Natural killer cell (primary cell): Measurements from ENCODE around the gene TPH2. TPM values are rescaled to one million over a fixed set of nuclear protein-coding genes. Genes with fewer than 3 reads are reported as not detected.

Source experiments
- ATAC-seq, 3 donors: fragments of 150-1000 bp in 2 of 3; fragments of 200-7000 bp in 1 of 3; cut with Tn5 transposase; 1 replicate in 1 of 3; 2 replicates in 2 of 3; pipeline ENCODE4 v1.10.0; 2021; ENCODE audit warnings: mild to moderate bottlenecking in 2 of 3, moderate library complexity in 2 of 3
- DNase-seq, 2 donors: peaks; one replicate each; pipeline versions ENCODE4 v3.0.0 to v3.0.0-alpha.2; 2013 to 2021; ENCODE audit warnings: mixed read lengths in 1 of 2
- H3K27ac ChIP-seq: one replicate; pipeline ENCODE4 v1.5.1; 2013; ENCODE audit warnings: mild to moderate bottlenecking, low read length
- H3K27me3 ChIP-seq: one replicate; pipeline ENCODE4 v1.6.1; 2013; ENCODE audit warnings: low read length; ENCODE audit not compliant: control insufficient read depth, insufficient read depth
- H3K36me3 ChIP-seq: one replicate; pipeline ENCODE4 v1.6.1; 2013; ENCODE audit warnings: low read length; ENCODE audit not compliant: control insufficient read depth, insufficient read depth
- H3K4me1 ChIP-seq: one replicate; pipeline ENCODE4 v1.6.1; 2013; ENCODE audit warnings: low read length; ENCODE audit not compliant: control insufficient read depth, insufficient read depth
- H3K4me3 ChIP-seq: one replicate; pipeline ENCODE4 v1.5.1; 2013; ENCODE audit warnings: low read length
- H3K9me3 ChIP-seq: one replicate; pipeline ENCODE4 v1.6.1; 2013; ENCODE audit warnings: low read length; ENCODE audit not compliant: control insufficient read depth, insufficient read depth
- H3K27ac Mint-ChIP-seq, 2 donors: one replicate each; pipeline ENCODE4 v1.8.0; 2022; ENCODE audit warnings: mild to moderate bottlenecking in 2 of 2, mixed read lengths in 2 of 2, moderate library complexity in 1 of 2
- H3K27me3 Mint-ChIP-seq, 2 donors: one replicate each; pipeline ENCODE4 v1.8.0; 2022; ENCODE audit warnings: low read depth in 2 of 2, mixed read lengths in 2 of 2
- H3K36me3 Mint-ChIP-seq: one replicate; pipeline ENCODE4 v1.8.0; 2022; ENCODE audit warnings: mixed read lengths
- H3K4me1 Mint-ChIP-seq, 2 donors: one replicate each; pipeline ENCODE4 v1.8.0; 2022; ENCODE audit warnings: mixed read lengths in 2 of 2
- H3K4me3 Mint-ChIP-seq: one replicate; pipeline ENCODE4 v1.8.0; 2022; ENCODE audit warnings: mild to moderate bottlenecking, moderate library complexity, mixed read lengths
- H3K9me3 Mint-ChIP-seq, 2 donors: one replicate each; pipeline ENCODE4 v1.8.0; 2022; ENCODE audit warnings: mixed read lengths in 2 of 2
- WGBS: methylation state at CpG from one replicate; pipeline ENCODE4 v1.1.7; 2013; ENCODE audit warnings: missing lambda C conversion rate; ENCODE audit not compliant: insufficient coverage; 5-methylcytosine and 5-hydroxymethylcytosine counted together
- intact Hi-C: fragments of 100-400 bp; cut with micrococcal nuclease; formaldehyde crosslinking; loops from one replicate; pipeline ENCODE4 v1.14.2; 2022
- total RNA-seq, 4 donors: library from RNA; stranded (reverse); fragments of 120-200 nt in 1 of 4; gene quantifications; one replicate each; pipeline versions ENCODE4 v1.2.3 to v1.2.4, GENCODE V29; 2013 to 2022
- TF ChIP-seq, protein P1 (sequence below): fragments of 200-600 bp; IDR thresholded peaks from one replicate; pipeline ENCODE4 v1.8.0; 2022; ENCODE audit warnings: antibody characterized with exemption

TPH2 gene
- total RNA-seq = not detected
- 0.05 TPM for total RNA-seq (2013)

DNA sequence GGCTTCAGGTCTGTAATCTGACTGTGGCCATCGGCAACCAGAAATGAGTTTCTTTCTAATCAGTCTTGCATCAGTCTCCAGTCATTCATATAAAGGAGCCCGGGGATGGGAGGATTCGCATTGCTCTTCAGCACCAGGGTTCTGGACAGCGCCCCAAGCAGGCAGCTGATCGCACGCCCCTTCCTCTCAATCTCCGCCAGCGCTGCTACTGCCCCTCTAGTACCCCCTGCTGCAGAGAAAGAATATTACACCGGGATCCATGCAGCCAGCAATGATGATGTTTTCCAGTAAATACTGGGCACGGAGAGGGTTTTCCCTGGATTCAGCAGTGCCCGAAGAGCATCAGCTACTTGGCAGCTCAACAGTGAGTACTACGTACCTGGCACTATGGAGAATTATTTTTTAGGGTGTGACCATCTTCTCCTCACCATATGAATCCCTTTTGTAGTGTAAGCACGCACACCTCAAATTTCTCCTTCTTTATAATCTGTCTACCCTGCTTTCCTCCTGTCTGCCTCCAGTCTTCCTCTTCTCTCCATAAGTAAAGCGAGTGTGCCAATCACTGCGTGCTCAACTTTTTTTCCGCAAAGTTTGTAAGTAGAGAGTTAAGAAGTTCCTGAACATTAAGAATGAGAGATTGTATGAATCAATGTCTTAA, at the start of gene TPH2:
Gene TPH2 (plus strand): TSS at position 118 of the 658 bp plus-strand sequence. CDS start 142 bp downstream, at position 260.
- TF ChIP-seq, protein P1, sequence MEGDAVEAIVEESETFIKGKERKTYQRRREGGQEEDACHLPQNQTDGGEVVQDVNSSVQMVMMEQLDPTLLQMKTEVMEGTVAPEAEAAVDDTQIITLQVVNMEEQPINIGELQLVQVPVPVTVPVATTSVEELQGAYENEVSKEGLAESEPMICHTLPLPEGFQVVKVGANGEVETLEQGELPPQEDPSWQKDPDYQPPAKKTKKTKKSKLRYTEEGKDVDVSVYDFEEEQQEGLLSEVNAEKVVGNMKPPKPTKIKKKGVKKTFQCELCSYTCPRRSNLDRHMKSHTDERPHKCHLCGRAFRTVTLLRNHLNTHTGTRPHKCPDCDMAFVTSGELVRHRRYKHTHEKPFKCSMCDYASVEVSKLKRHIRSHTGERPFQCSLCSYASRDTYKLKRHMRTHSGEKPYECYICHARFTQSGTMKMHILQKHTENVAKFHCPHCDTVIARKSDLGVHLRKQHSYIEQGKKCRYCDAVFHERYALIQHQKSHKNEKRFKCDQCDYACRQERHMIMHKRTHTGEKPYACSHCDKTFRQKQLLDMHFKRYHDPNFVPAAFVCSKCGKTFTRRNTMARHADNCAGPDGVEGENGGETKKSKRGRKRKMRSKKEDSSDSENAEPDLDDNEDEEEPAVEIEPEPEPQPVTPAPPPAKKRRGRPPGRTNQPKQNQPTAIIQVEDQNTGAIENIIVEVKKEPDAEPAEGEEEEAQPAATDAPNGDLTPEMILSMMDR = no peak
- Mint-ChIP-seq H3K27ac (no peak within 1 kb of the TSS), H3K36me3 (peaks cover 5% of the 10 kb centered on the region), H3K4me3 (no peak within 1 kb of the TSS), H3K9me3 (peaks cover 0 to 2% of the 10 kb centered on the region in 2 donors), H3K27me3 (peaks cover 41 to 70% of the 10 kb centered on the region in 2 donors), H3K4me1 (peaks cover 0 to 6% of the 10 kb centered on the region in 2 donors)
- H3K27ac ChIP-seq = no peak within 1 kb of the TSS
- peaks cover 11% of the 10 kb centered on the region for H3K27me3 ChIP-seq
- peak; percentile 24 to 59 for DNase-seq
- no peak within 1 kb of the TSS for H3K4me3 ChIP-seq
- intact Hi-C loops = loop anchor here (1.0 kb wide), 1 partner anchor 159 kb away; no protein-coding TSS in a partner anchor
- no peaks in the 10 kb centered on the region for H3K36me3 ChIP-seq
- H3K4me1 ChIP-seq = no peaks in the 10 kb centered on the region
- no peaks in the 10 kb centered on the region for H3K9me3 ChIP-seq
- WGBS = 15% methylated on average over 13 of the region's 16 CpGs
- ATAC-seq = peak; percentile 75 to 83 (median 79)

DNA sequence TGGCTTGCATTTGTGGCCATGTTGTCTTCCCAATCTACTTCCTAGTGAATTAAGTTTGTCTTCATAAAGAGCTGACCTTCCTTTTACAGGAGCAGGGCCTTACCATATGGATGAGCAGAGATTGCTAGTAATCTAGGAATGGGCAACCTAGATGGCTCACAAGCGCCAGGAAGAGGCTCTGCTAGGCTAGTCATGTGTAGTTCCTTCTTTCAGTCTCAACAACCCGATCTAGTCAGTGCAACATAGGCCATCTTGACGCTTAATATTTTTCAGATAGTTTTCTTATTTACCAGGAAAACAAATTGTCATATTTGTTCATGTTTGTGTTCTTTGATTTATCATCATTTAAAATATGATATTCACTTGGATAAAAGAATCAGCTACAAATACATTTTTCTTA, 48.2 kb upstream of the TPH2 start:
- no peaks in the 10 kb centered on the region for H3K27me3 Mint-ChIP-seq
- H3K4me3 ChIP-seq = no peak overlapping the region
- ATAC-seq (no peak), DNase-seq (no peak)
- H3K4me1 Mint-ChIP-seq = peaks cover 6 to 12% of the 10 kb centered on the region in 2 donors
- no peak overlapping the region for H3K27ac Mint-ChIP-seq
- intact Hi-C loops = no loop called here
- no peak overlapping the region for H3K4me3 Mint-ChIP-seq
- no peaks in the 10 kb centered on the region for H3K9me3 Mint-ChIP-seq
- H3K27ac ChIP-seq = no peak overlapping the region
- H3K9me3 ChIP-seq = no peaks in the 10 kb centered on the region
- 92% methylated on average over 2 of the region's 3 CpGs for WGBS
- H3K36me3 ChIP-seq = peaks cover 22% of the 10 kb centered on the region
- TF ChIP-seq, protein P1 = no peak
- no peaks in the 10 kb centered on the region for H3K4me1 ChIP-seq
- H3K36me3 Mint-ChIP-seq = no peaks in the 10 kb centered on the region
- no peaks in the 10 kb centered on the region for H3K27me3 ChIP-seq

DNA sequence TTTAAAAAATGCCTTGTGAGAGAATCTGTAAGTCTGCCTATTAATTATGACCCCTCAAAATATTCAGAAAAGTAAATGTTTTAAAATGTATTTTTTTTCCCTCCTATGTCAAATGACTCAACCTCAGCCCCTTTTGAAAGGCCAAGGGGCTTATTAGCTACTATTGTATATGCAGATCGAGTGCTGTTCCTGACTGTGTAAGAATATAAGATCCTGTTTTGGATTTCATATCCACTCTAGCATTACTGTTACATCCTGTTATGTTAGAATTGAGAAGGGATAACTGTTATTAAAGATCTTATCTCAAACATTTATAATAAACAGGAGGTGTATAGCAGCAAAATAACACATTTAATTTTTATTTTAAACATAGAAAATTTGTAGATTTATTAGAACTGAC, 46.6 kb upstream of the TPH2 start:
- Histone ChIP-seq H3K27ac (no peak overlapping the region), H3K4me1 (no peaks in the 10 kb centered on the region), H3K27me3 (no peaks in the 10 kb centered on the region), H3K4me3 (no peak overlapping the region), H3K9me3 (no peaks in the 10 kb centered on the region), H3K36me3 (peaks cover 34% of the 10 kb centered on the region)
- TF ChIP-seq, protein P1 = no peak
- ATAC-seq (no peak), DNase-seq (no peak)
- Mint-ChIP-seq H3K9me3 (no peaks in the 10 kb centered on the region), H3K27ac (peak overlapping the region in 1 of 2 donors; percentile 8), H3K4me1 (peaks cover 0 to 12% of the 10 kb centered on the region in 2 donors), H3K27me3 (no peaks in the 10 kb centered on the region), H3K4me3 (no peak overlapping the region), H3K36me3 (peaks cover 8% of the 10 kb centered on the region)
- no CpG with 5 or more reads among the region's 1 CpG for WGBS
- intact Hi-C loops = no loop called here
